Endothelial cell of umbilical vein (primary cell): Measurements from ENCODE around the gene LRFN2. TPM values are rescaled to one million over a fixed set of nuclear protein-coding genes. Genes with fewer than 3 reads are reported as not detected.

Experiments used
- BruUV-seq: library from RNA; stranded (reverse); fragments of 400-500 nt; replicated peaks from 2 replicates; lab custom pipeline; 2021; lab: Mats Ljungman, UMichigan
- CTCF ChIA-PET: fragments of 300-600, 350-600 bp; sonication (Branson Sonifier 250); formaldehyde crosslinking; loops from one replicate; lab custom pipeline; 2021; ENCODE audit warnings: antibody characterized with exemption, inconsistent platforms; lab: Charles Lee
- POLR2A ChIA-PET: fragments of 300-600, 350-600 bp; sonication (Branson Sonifier 250); formaldehyde crosslinking; loops from one replicate; lab custom pipeline; 2021; ENCODE audit warnings: antibody characterized with exemption, inconsistent platforms; lab: Charles Lee
- DNase-seq: peaks from one replicate; pipeline ENCODE4 v3.0.0-alpha.2; 2011; ENCODE audit warnings: low read depth, low spot score
- FAIRE-seq: peaks from 2 replicates; lab custom pipeline; 2011; peaks lifted over from hg19 to GRCh38; lab: Jason Lieb, UNC
- H2AFZ ChIP-seq: 2 replicates; pipeline ENCODE4 v1.6.0; 2012; ENCODE audit warnings: low read depth, low read length, control low read depth, inconsistent platforms
- H3K27ac ChIP-seq: 2 replicates; pipeline ENCODE4 v1.5.1; 2011; ENCODE audit warnings: low read depth, mild to moderate bottlenecking, control low read depth, low read length, moderate library complexity; ENCODE audit not compliant: insufficient read depth
- H3K27me3 ChIP-seq, 2 experiments: 2 replicates each; pipeline versions ENCODE4 v1.6.0 to v1.6.1; 2011; ENCODE audit warnings: low read length in 2 of 2, mixed read lengths in 1 of 2; ENCODE audit not compliant: control insufficient read depth in 2 of 2, insufficient read depth in 2 of 2
- H3K36me3 ChIP-seq, 2 experiments: 2 replicates in 1 of 2; 3 replicates in 1 of 2; pipeline ENCODE4 v1.5.1; 2011; ENCODE audit warnings: low read length in 2 of 2, mild to moderate bottlenecking in 1 of 2, moderate library complexity in 1 of 2; ENCODE audit not compliant: control insufficient read depth in 2 of 2, insufficient read depth in 2 of 2; ENCODE audit errors: extremely low read depth in 1 of 2
- H3K4me1 ChIP-seq: 3 replicates; pipeline ENCODE4 v1.5.1; 2011; ENCODE audit warnings: mild to moderate bottlenecking, low read length; ENCODE audit not compliant: control insufficient read depth, insufficient read depth; ENCODE audit errors: extremely low read depth
- H3K4me2 ChIP-seq: 2 replicates; pipeline ENCODE4 v1.6.1; 2011; ENCODE audit warnings: low read length, control low read depth, mixed read lengths; ENCODE audit not compliant: insufficient read depth
- H3K4me3 ChIP-seq, 3 experiments: fragments of 200-600 bp in 1 of 3; sonication (generic), shearing (Covaris generic) in 1 of 3; replicated peaks in 1 of 3; 2 replicates each; pipeline ENCODE4 v1.5.1; 2011 to 2016; ENCODE audit warnings: control low read depth in 3 of 3, low read length in 3 of 3, mild to moderate bottlenecking in 2 of 3, inconsistent platforms in 1 of 3, low read depth in 1 of 3, moderate library complexity in 1 of 3; ENCODE audit not compliant: insufficient read depth in 1 of 3
- H3K79me2 ChIP-seq: 2 replicates; pipeline ENCODE4 v1.6.0; 2012; ENCODE audit warnings: low read length, inconsistent platforms; ENCODE audit not compliant: control insufficient read depth, insufficient read depth
- H3K9ac ChIP-seq: replicated peaks from 2 replicates; pipeline ENCODE3; 2011; ENCODE audit warnings: low read length, control low read depth; ENCODE audit not compliant: insufficient read depth; ENCODE audit errors: extremely low read depth
- H3K9me1 ChIP-seq: replicated peaks from 3 replicates; pipeline ENCODE4 v1.6.0; 2011; ENCODE audit warnings: mild to moderate bottlenecking, low read length; ENCODE audit not compliant: control insufficient read depth, insufficient read depth; ENCODE audit errors: extremely low read depth
- H3K9me3 ChIP-seq: replicated peaks from 2 replicates; pipeline ENCODE4 v1.5.1; 2012; ENCODE audit warnings: low read length, inconsistent platforms; ENCODE audit not compliant: control insufficient read depth, insufficient read depth
- H4K20me1 ChIP-seq: replicated peaks from 2 replicates; pipeline ENCODE3; 2011; ENCODE audit warnings: mild to moderate bottlenecking, low read length; ENCODE audit not compliant: control insufficient read depth, insufficient read depth; ENCODE audit errors: extremely low read depth
- CTCF ChIP-seq, 2 donors: IDR thresholded peaks; 1 replicate in 1 of 2; 2 replicates in 1 of 2; pipeline ENCODE4 v1.5.1; 2011; ENCODE audit warnings: low read length in 2 of 2, mild to moderate bottlenecking in 2 of 2, moderate library complexity in 2 of 2, control low read depth in 1 of 2, inconsistent platforms in 1 of 2, low read depth in 1 of 2; ENCODE audit not compliant: insufficient read depth in 1 of 2; ENCODE audit errors: extremely low read depth in 1 of 2
- EZH2 ChIP-seq: IDR thresholded peaks from 2 replicates; pipeline ENCODE4 v1.6.1; 2012; ENCODE audit warnings: borderline replicate concordance, low read depth, mild to moderate bottlenecking, moderate library complexity, low read length, inconsistent platforms; ENCODE audit not compliant: severe bottlenecking
- FOS ChIP-seq: IDR thresholded peaks from 2 replicates; pipeline ENCODE4 v1.6.1; 2011; ENCODE audit warnings: mild to moderate bottlenecking, low read length, moderate library complexity, borderline replicate concordance; ENCODE audit not compliant: insufficient read depth
- GATA2 ChIP-seq: IDR thresholded peaks from 2 replicates; pipeline ENCODE4 v1.7.0; 2011; ENCODE audit warnings: low read depth, mild to moderate bottlenecking, moderate library complexity, mixed read lengths, low read length; ENCODE audit not compliant: insufficient read length, insufficient read depth
- JUN ChIP-seq: IDR thresholded peaks from 2 replicates; pipeline ENCODE4 v1.6.1; 2011; ENCODE audit warnings: borderline replicate concordance, low read depth; ENCODE audit not compliant: insufficient read length, insufficient read depth
- MAX ChIP-seq: IDR thresholded peaks from 2 replicates; pipeline ENCODE4 v1.6.1; 2011; ENCODE audit not compliant: insufficient read depth, insufficient read length
- MYC ChIP-seq: IDR thresholded peaks from one replicate; pipeline ENCODE4 v1.6.1; 2011; ENCODE audit warnings: mild to moderate bottlenecking, low read depth, low read length
- POLR2A ChIP-seq: IDR thresholded peaks from 2 replicates; pipeline ENCODE4 v1.6.1; 2012; ENCODE audit warnings: low read depth, mild to moderate bottlenecking, control low read depth, low read length
- POLR2AphosphoS5 ChIP-seq: IDR thresholded peaks from 2 replicates; pipeline ENCODE4 v1.6.1; 2012; ENCODE audit warnings: low read depth, mild to moderate bottlenecking, control low read depth, low read length, moderate library complexity; ENCODE audit not compliant: insufficient read depth
- dilution Hi-C: fragments of 300-500 bp; cut with MboI; formaldehyde crosslinking; loops from one replicate; pipeline ENCODE4 v1.15.0; 2019; ENCODE audit warnings: low sequenced_read_pairs; ENCODE audit not compliant: extremely low pct_ligation_motif_present
- intact Hi-C: fragments of 100-400 bp; cut with micrococcal nuclease; formaldehyde crosslinking; loops from one replicate; pipeline ENCODE4 v1.10.0; 2022
- polyA plus RNA-seq, 4 experiments: library from polyadenylated mRNA; depleted of rRNA in 3 of 4; stranded (reverse) in 3 of 4; unstranded in 1 of 4; fragments of >200 nt; gene quantifications; 2 replicates each; pipeline versions ENCODE4 v1.2.1 to v1.2.3, GENCODE V29; 2011 to 2012; ENCODE audit warnings: missing spikeins in 1 of 4
- total RNA-seq: library from RNA; stranded (reverse); gene quantifications from 2 replicates; pipeline ENCODE4 v1.2.3, GENCODE V29; 2021

LRFN2 gene
- total and polyA plus RNA-seq, 2 donors (not counting 3 experiments of a cell fraction or from before 2014, with no cell fraction given) = not detected

- intact Hi-C loops (no loop called here), dilution Hi-C loops (no loop called here)
- no peaks in the 10 kb centered on the region for H4K20me1 ChIP-seq
- no peaks in the 10 kb centered on the region for H3K36me3 ChIP-seq
- no peak overlapping the region for H2AFZ ChIP-seq
- TF ChIP-seq MAX (no peak), MYC (no peak), FOS (no peak), GATA2 (no peak), CTCF (IDR thresholded peaks at IDR 0.05; ENCODE audit: extremely low read depth in 1 of 2, insufficient read depth in 1 of 2, low read depth in 1 of 2, low read length in 2 of 2) (no peak), JUN (no peak), POLR2A (no peak), POLR2AphosphoS5 (no peak), EZH2 (no peak)
- no peak overlapping the region for H3K9ac ChIP-seq
- POLR2A ChIA-PET = no interaction called here
- no peak overlapping the region for H3K27ac ChIP-seq
- no peak overlapping the region for H3K4me2 ChIP-seq
- CTCF ChIA-PET = no interaction called here
- BruUV-seq = no TSS peak
- H3K4me3 ChIP-seq = no peak overlapping the region
- FAIRE-seq (no peak), DNase-seq (no peak)
- no peaks in the 10 kb centered on the region for H3K79me2 ChIP-seq
- H3K4me1 ChIP-seq = no peaks in the 10 kb centered on the region
- H3K9me1 ChIP-seq = no peaks in the 10 kb centered on the region
- no peaks in the 10 kb centered on the region for H3K9me3 ChIP-seq
- H3K27me3 ChIP-seq = no peaks in the 10 kb centered on the region
Measured at GRCh38 chr6:40485300-40485699, 101.9 kb downstream of the LRFN2 start.
